ENCODE measurements around the gene ACP2. TPM values are rescaled to one million over a fixed set of nuclear protein-coding genes. Genes with fewer than 3 reads are reported as not detected.
"Not testable (repeated sequence)": the region's sequence is repeated elsewhere in the genome, so short reads cannot be mapped to it uniquely, and the experiment has no call there.

ACP2 gene
- polyA plus RNA-seq, 2 of the 4 experiments (the other 2 are of a cell fraction): 13.6 to 19.7 TPM

- no peak overlapping the region for H3K4me2 ChIP-seq
- no peak overlapping the region for H3K27ac ChIP-seq
- DNase-seq (ENCODE audit: low read depth in 1 of 2, low spot score in 1 of 2): no peak
- no peaks in the 10 kb centered on the region for H3K9me3 ChIP-seq
- ChIA-PET CTCF (interaction anchor here (0.8 to 3.3 kb wide), 7 partner anchors 9 to 56 kb away, joined by 3 to 11 read pairs (median 3); partner anchors contain the start of gene ACP2), POLR2A (interaction anchor here (0.8 kb wide), 1 partner anchor 12 kb away, joined by 6 read pairs; no protein-coding TSS in a partner anchor)
- FAIRE-seq: no peak
- H3K4me1 ChIP-seq: peaks cover 10% of the 10 kb centered on the region
- 82% methylated on average over 5 of the region's 5 CpGs for WGBS (ENCODE audit: missing lambda C conversion rate)
- H3K4me3 ChIP-seq: no peak overlapping the region
- no peak for TF ChIP-seq ATOH8 (CRISPR knock-in tag; IDR thresholded peaks at IDR 0.05; ENCODE audit: low read depth)
- no peak for TF ChIP-seq HOXA7 (CRISPR knock-in tag; IDR thresholded peaks at IDR 0.05)
- TF ChIP-seq MAFK (IDR thresholded peaks at IDR 0.05; ENCODE audit: partially characterized antibody): peak; percentile 98
- no peak for ATAC-seq
Measured at GRCh38 chr11:47202576-47202975, 46.0 kb downstream of the ACP2 start.

- H3K4me2 ChIP-seq: no peak overlapping the region
- H3K4me3 ChIP-seq: no peak overlapping the region
- no peak overlapping the region for H3K27ac ChIP-seq
- ATAC-seq (no peak), DNase-seq (ENCODE audit: low read depth in 1 of 2, low spot score in 1 of 2) (no peak), FAIRE-seq (no peak)
- no peaks in the 10 kb centered on the region for H3K9me3 ChIP-seq
- ChIA-PET POLR2A (interaction anchor here (0.7 kb wide), 2 partner anchors 13 to 697 kb away, joined by 3 to 4 read pairs; no protein-coding TSS in a partner anchor), CTCF (interaction anchor here (2.2 to 3.3 kb wide), 3 partner anchors 11 to 22 kb away, joined by 7 to 11 read pairs (median 7); no protein-coding TSS in a partner anchor)
- WGBS (ENCODE audit: missing lambda C conversion rate): 79% methylated on average over 4 of the region's 4 CpGs
- H3K4me1 ChIP-seq: peaks cover 10% of the 10 kb centered on the region
- TF ChIP-seq MAZ (IDR thresholded peaks at IDR 0.05; ENCODE audit: borderline replicate concordance, low read depth, low read length) (no peak), HEYL (CRISPR knock-in tag; IDR thresholded peaks at IDR 0.05) (no peak), EHMT2 (IDR thresholded peaks at IDR 0.05; ENCODE audit: low read depth) (no peak), CTCF (IDR thresholded peaks at IDR 0.05) (no peak), BHLHE40 (IDR thresholded peaks at IDR 0.05; ENCODE audit: low read depth, low read length) (no peak), POLR2A (IDR thresholded peaks at IDR 0.05; ENCODE audit: low read length) (no peak), CBX2 (IDR thresholded peaks at IDR 0.05; ENCODE audit: borderline replicate concordance, low read depth) (no peak), RFX5 (IDR thresholded peaks at IDR 0.05) (no peak), EP300 (IDR thresholded peaks at IDR 0.05) (no peak), FOXS1 (CRISPR knock-in tag; IDR thresholded peaks at IDR 0.05) (no peak), TFCP2L1 (CRISPR knock-in tag; IDR thresholded peaks at IDR 0.05) (no peak), PHF8 (IDR thresholded peaks at IDR 0.05; ENCODE audit: borderline replicate concordance, low read depth) (no peak)
Measured at GRCh38 chr11:47201015-47201414, 47.6 kb downstream of the ACP2 start.

GRCh38 chr11:47198161-47198560, 50.5 kb downstream of the ACP2 start:
- H3K9me3 ChIP-seq; FAIRE-seq; ATAC-seq; H3K4me3 ChIP-seq; DNase-seq (ENCODE audit: low read depth in 1 of 2, low spot score in 1 of 2); H3K27ac ChIP-seq; POLR2A ChIA-PET; H3K4me1 ChIP-seq; H3K4me2 ChIP-seq: not testable (repeated sequence)
- 89% methylated on average over 9 of the region's 9 CpGs for WGBS (ENCODE audit: missing lambda C conversion rate)
- CTCF ChIA-PET: interaction anchor here (1.3 kb wide), 1 partner anchor 11 kb away, joined by 5 read pairs; no protein-coding TSS in a partner anchor

- no peak overlapping the region for H3K4me3 ChIP-seq
- DNase-seq (ENCODE audit: low read depth in 1 of 2, low spot score in 1 of 2): no peak
- 90% methylated on average over 4 of the region's 4 CpGs for WGBS (ENCODE audit: missing lambda C conversion rate)
- no peak for ATAC-seq
- no peaks in the 10 kb centered on the region for H3K9me3 ChIP-seq
- H3K27ac ChIP-seq: no peak overlapping the region
- ChIA-PET CTCF (interaction anchor here (0.6 to 3.0 kb wide), 5 partner anchors 13 to 68 kb away, joined by 3 to 10 read pairs (median 4); partner anchors contain the start of genes ACP2 and DDB2), POLR2A (interaction anchor here (1.4 to 3.9 kb wide), 2 partner anchors 13 to 22 kb away, joined by 4 to 24 read pairs; partner anchors contain the start of gene DDB2)
- no peak for TF ChIP-seq HOXA7 (CRISPR knock-in tag; IDR thresholded peaks at IDR 0.05)
- no peak for TF ChIP-seq POLR2AphosphoS2 (conservative IDR thresholded peaks at IDR 0.05; ENCODE audit: low read length)
- TF ChIP-seq CTCF (IDR thresholded peaks at IDR 0.05): no peak
- no peak for TF ChIP-seq TFCP2L1 (CRISPR knock-in tag; IDR thresholded peaks at IDR 0.05)
- no peak for TF ChIP-seq MAFK (IDR thresholded peaks at IDR 0.05; ENCODE audit: partially characterized antibody)
- TF ChIP-seq JUNB (IDR thresholded peaks at IDR 0.05): no peak
- TF ChIP-seq POLR2A (IDR thresholded peaks at IDR 0.05; ENCODE audit: low read length): no peak
- TF ChIP-seq RCOR1 (IDR thresholded peaks at IDR 0.05; ENCODE audit: low read depth, low read length): no peak
- TF ChIP-seq NR3C1 (IDR thresholded peaks at IDR 0.05): no peak
- no peak for TF ChIP-seq TP53 (CRISPR knock-in tag; IDR thresholded peaks at IDR 0.05)
- TF ChIP-seq SMC3 (IDR thresholded peaks at IDR 0.05): no peak
- TF ChIP-seq PBX3 (IDR thresholded peaks at IDR 0.05): no peak
- no peak for TF ChIP-seq NFE2L2 (conservative IDR thresholded peaks at IDR 0.05; ENCODE audit: low read length)
- no peak for TF ChIP-seq ATOH8 (CRISPR knock-in tag; IDR thresholded peaks at IDR 0.05; ENCODE audit: low read depth)
- TF ChIP-seq RARB (CRISPR knock-in tag; IDR thresholded peaks at IDR 0.05): no peak
- no peak overlapping the region for H3K4me2 ChIP-seq
- no peak for FAIRE-seq
- peaks cover 35% of the 10 kb centered on the region for H3K4me1 ChIP-seq
Measured at GRCh38 chr11:47192111-47192510, 56.5 kb downstream of the ACP2 start.

All from A549 (cell line).